Activated naive CD8-positive, alpha-beta T cell treated with anti-CD3 and anti-CD28 coated beads, Interleukin-2, amount 10 ng/mL, durations not matched to agents 7 days and 5 days (primary cell): ENCODE measurements around the gene PPP2R5D. TPM values are rescaled to one million over a fixed set of nuclear protein-coding genes. Genes with fewer than 3 reads are reported as not detected.

ENCODE experiments used
- ATAC-seq: fragments of 150-1000 bp; cut with Tn5 transposase; one replicate; pipeline ENCODE4 v1.10.0; 2021; ENCODE audit warnings: low read depth, moderate library complexity
- POLR2A ChIA-PET: fragments of 350-600 bp; sonication (Branson Sonifier 250); formaldehyde crosslinking; loops from one replicate; lab custom pipeline; 2021; ENCODE audit warnings: antibody characterized with exemption; lab: Charles Lee
- DNase-seq: peaks from one replicate; pipeline ENCODE4 v3.0.0; 2021
- H3K27ac Mint-ChIP-seq: one replicate; pipeline ENCODE4 v1.8.0; 2022; ENCODE audit warnings: mild to moderate bottlenecking, mixed read lengths
- H3K27me3 Mint-ChIP-seq: one replicate; pipeline ENCODE4 v1.8.0; 2022; ENCODE audit warnings: mild to moderate bottlenecking, moderate library complexity, mixed read lengths
- H3K36me3 Mint-ChIP-seq: one replicate; pipeline ENCODE4 v1.8.0; 2021; ENCODE audit warnings: mild to moderate bottlenecking, mixed read lengths
- H3K4me1 Mint-ChIP-seq: one replicate; pipeline ENCODE4 v1.8.0; 2021; ENCODE audit warnings: mixed read lengths
- H3K4me3 Mint-ChIP-seq: one replicate; pipeline ENCODE4 v1.8.0; 2022; ENCODE audit warnings: mild to moderate bottlenecking, moderate library complexity, mixed read lengths
- H3K9me3 Mint-ChIP-seq: one replicate; pipeline ENCODE4 v1.8.0; 2021; ENCODE audit warnings: mixed read lengths
- total RNA-seq, 2 experiments: library from RNA; stranded (reverse); gene quantifications; one replicate each; pipeline ENCODE4 v1.2.3, GENCODE V29; 2021

PPP2R5D gene
- total RNA-seq, 2 experiments from 2014 or later: 54.7 to 58.8 TPM

GRCh38 chr6:43013097-43013842 lies 28.9 kb downstream of the PPP2R5D start:
- DNase-seq: no peak
- POLR2A ChIA-PET: interaction anchor here (0.5 to 3.3 kb wide), 17 partner anchors 8 to 449 kb away, joined by 3 to 25 read pairs (median 5); partner anchors contain the start of genes CNPY3, CUL7, KLC4 and MRPL2
- ATAC-seq: peak; percentile 25
- H3K9me3 Mint-ChIP-seq: no peaks in the 10 kb centered on the region
- H3K4me1 Mint-ChIP-seq: peaks cover 41% of the 10 kb centered on the region
- H3K36me3 Mint-ChIP-seq: peaks cover 25% of the 10 kb centered on the region
- peak overlapping the region; percentile 92 for H3K27ac Mint-ChIP-seq
- H3K27me3 Mint-ChIP-seq: no peaks in the 10 kb centered on the region
- peak overlapping the region; percentile 93 for H3K4me3 Mint-ChIP-seq

DNA sequence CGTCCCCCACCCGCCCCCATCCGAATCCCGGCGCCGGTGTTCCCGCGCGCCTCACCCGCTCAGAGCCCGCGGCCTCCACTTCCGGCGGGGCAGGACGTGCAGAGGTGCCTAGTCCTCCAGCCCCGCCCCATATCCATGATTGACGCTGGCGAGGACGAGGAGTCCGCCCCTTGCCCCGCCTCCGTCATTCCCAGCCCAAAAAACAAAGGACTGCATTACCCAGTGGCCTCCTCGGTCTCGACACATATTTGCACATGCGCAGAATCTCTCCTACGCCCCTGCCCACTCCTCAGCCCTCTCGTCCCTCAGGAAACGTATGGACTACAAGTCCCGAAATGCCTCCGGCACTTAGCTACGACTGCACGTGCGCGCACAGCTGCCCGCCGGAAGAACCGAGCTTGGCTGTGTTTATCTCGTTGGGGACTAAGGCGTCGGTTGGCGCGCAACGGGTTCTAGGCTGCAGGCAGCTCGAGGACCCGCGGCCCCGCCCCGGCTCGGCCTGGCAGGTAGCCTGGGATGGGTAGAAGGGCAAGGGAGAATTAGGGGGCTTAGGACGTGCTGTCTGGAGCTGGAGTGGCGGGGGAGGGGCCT lies 29.6 kb downstream of the PPP2R5D start, which contains the start of the genes KLHDC3 and MEA1:
Gene KLHDC3, plus strand, starts transcription at position 407 of the 591 bp plus-strand sequence. CDS start 2,944 bp downstream, outside the sequence.
Gene MEA1, minus strand, starts transcription at position 104 of the 591 bp plus-strand sequence. CDS start 133 bp downstream, outside the sequence.
- peaks cover 41% of the 10 kb centered on the region for H3K4me1 Mint-ChIP-seq
- peak; percentile 95 for ATAC-seq
- POLR2A ChIA-PET: interaction anchor here (0.6 to 3.3 kb wide), 13 partner anchors 9 to 450 kb away, joined by 3 to 25 read pairs (median 5); partner anchors contain the start of genes CNPY3, CUL7, KLC4 and MRPL2
- H3K27ac Mint-ChIP-seq: peak within 1 kb of the TSS; percentile 92
- DNase-seq: peak; percentile 94
- H3K27me3 Mint-ChIP-seq: no peaks in the 10 kb centered on the region
- peaks cover 24% of the 10 kb centered on the region for H3K36me3 Mint-ChIP-seq
- H3K9me3 Mint-ChIP-seq: no peaks in the 10 kb centered on the region
- peak within 1 kb of the TSS; percentile 93 for H3K4me3 Mint-ChIP-seq

- no peak for DNase-seq
- H3K27ac Mint-ChIP-seq: peak overlapping the region; percentile 92
- peaks cover 25% of the 10 kb centered on the region for H3K36me3 Mint-ChIP-seq
- no peak for ATAC-seq
- peak overlapping the region; percentile 93 for H3K4me3 Mint-ChIP-seq
- H3K4me1 Mint-ChIP-seq: peaks cover 41% of the 10 kb centered on the region
- POLR2A ChIA-PET: interaction anchor here (0.6 to 3.3 kb wide), 10 partner anchors 30 to 451 kb away, joined by 3 to 25 read pairs (median 8); partner anchors contain the start of genes CNPY3, CUL7, KLC4 and MRPL2
- no peaks in the 10 kb centered on the region for H3K27me3 Mint-ChIP-seq
- no peaks in the 10 kb centered on the region for H3K9me3 Mint-ChIP-seq
Observed at GRCh38 chr6:43014434-43014909, 30.1 kb downstream of the PPP2R5D start.

DNA sequence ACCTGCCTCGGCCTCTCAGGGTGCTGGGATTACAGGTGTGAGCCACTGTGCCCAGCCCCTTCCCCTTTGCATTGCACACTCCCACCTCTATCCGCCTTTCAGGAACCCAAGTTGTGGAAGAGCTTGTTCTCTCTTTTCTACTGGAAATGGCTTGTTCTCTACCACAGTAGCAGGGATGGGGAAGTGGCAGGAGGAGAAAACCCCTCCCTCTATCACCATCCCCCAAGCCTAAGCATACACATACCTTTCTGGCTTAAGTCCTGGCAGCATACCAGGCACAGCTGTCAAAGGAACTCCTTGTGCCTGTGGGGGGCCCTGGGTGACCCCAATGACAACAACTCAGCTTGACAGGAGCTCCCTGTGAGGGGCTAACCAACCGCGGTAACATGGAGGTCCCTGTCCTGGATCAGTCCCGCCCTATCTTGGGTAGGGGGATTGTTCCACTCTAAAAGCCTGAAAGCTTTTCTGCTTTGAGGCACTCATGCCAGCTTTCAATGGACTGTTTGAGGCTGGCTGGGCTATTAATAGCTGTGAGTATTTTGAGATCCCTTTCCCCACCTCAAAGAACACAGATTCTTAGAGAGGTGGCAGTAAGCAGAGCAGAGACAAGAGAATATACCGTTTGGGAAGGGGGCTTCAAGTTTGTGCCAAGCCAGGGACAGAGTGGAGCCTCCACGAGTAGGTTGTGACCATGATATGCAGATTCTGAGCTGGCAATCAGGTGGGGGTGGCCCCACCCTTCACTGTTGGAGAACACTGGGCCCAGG lies 32.0 kb downstream of the PPP2R5D start:
- peak overlapping the region; percentile 25 for H3K4me3 Mint-ChIP-seq
- H3K27me3 Mint-ChIP-seq: no peaks in the 10 kb centered on the region
- DNase-seq: no peak
- peaks cover 45% of the 10 kb centered on the region for H3K4me1 Mint-ChIP-seq
- peaks cover 32% of the 10 kb centered on the region for H3K36me3 Mint-ChIP-seq
- H3K27ac Mint-ChIP-seq: no peak overlapping the region
- no peak for ATAC-seq
- H3K9me3 Mint-ChIP-seq: no peaks in the 10 kb centered on the region
- POLR2A ChIA-PET: interaction anchor here (1.0 kb wide), 1 partner anchor 37 kb away, joined by 5 read pairs; the partner anchor contains the start of gene PEX6

- Mint-ChIP-seq H3K4me3 (no peak overlapping the region), H3K9me3 (no peaks in the 10 kb centered on the region), H3K4me1 (peaks cover 40% of the 10 kb centered on the region), H3K36me3 (peaks cover 31% of the 10 kb centered on the region), H3K27ac (no peak overlapping the region), H3K27me3 (no peaks in the 10 kb centered on the region)
- POLR2A ChIA-PET: no interaction called here
- ATAC-seq (no peak), DNase-seq (no peak)
Observed at GRCh38 chr6:43016943-43017334, 32.6 kb downstream of the PPP2R5D start.

GRCh38 chr6:43019152-43019551 lies 34.8 kb downstream of the PPP2R5D start:
- no peaks in the 10 kb centered on the region for H3K27me3 Mint-ChIP-seq
- no peaks in the 10 kb centered on the region for H3K9me3 Mint-ChIP-seq
- no peak overlapping the region for H3K4me3 Mint-ChIP-seq
- ATAC-seq: no peak
- no peak for DNase-seq
- POLR2A ChIA-PET: no interaction called here
- peaks cover 22% of the 10 kb centered on the region for H3K36me3 Mint-ChIP-seq
- peaks cover 26% of the 10 kb centered on the region for H3K4me1 Mint-ChIP-seq
- H3K27ac Mint-ChIP-seq: no peak overlapping the region

- H3K4me1 Mint-ChIP-seq: peaks cover 22% of the 10 kb centered on the region
- H3K36me3 Mint-ChIP-seq: peaks cover 28% of the 10 kb centered on the region
- H3K4me3 Mint-ChIP-seq: peak overlapping the region; percentile 28
- DNase-seq (no peak), ATAC-seq (no peak)
- no peaks in the 10 kb centered on the region for H3K9me3 Mint-ChIP-seq
- H3K27ac Mint-ChIP-seq: peak overlapping the region; percentile 8
- POLR2A ChIA-PET: interaction anchor here (1.1 to 2.6 kb wide), 6 partner anchors 10 to 91 kb away, joined by 3 to 16 read pairs (median 13); partner anchors contain the start of genes CNPY3, CUL7, KLC4 and MRPL2
- no peaks in the 10 kb centered on the region for H3K27me3 Mint-ChIP-seq
Observed at GRCh38 chr6:43020052-43020705, 35.8 kb downstream of the PPP2R5D start.

- DNase-seq: no peak
- Mint-ChIP-seq H3K4me1 (peaks cover 22% of the 10 kb centered on the region), H3K9me3 (no peaks in the 10 kb centered on the region), H3K27me3 (no peaks in the 10 kb centered on the region), H3K4me3 (peak overlapping the region; percentile 83), H3K27ac (peak overlapping the region; percentile 81), H3K36me3 (peaks cover 30% of the 10 kb centered on the region)
- peak; percentile 7 for ATAC-seq
- POLR2A ChIA-PET: interaction anchor here (0.7 to 2.6 kb wide), 13 partner anchors 9 to 130 kb away, joined by 3 to 16 read pairs (median 5); partner anchors contain the start of genes CNPY3, CUL7, KLC4 and MRPL2
Observed at GRCh38 chr6:43020847-43021246, 36.5 kb downstream of the PPP2R5D start.

DNA sequence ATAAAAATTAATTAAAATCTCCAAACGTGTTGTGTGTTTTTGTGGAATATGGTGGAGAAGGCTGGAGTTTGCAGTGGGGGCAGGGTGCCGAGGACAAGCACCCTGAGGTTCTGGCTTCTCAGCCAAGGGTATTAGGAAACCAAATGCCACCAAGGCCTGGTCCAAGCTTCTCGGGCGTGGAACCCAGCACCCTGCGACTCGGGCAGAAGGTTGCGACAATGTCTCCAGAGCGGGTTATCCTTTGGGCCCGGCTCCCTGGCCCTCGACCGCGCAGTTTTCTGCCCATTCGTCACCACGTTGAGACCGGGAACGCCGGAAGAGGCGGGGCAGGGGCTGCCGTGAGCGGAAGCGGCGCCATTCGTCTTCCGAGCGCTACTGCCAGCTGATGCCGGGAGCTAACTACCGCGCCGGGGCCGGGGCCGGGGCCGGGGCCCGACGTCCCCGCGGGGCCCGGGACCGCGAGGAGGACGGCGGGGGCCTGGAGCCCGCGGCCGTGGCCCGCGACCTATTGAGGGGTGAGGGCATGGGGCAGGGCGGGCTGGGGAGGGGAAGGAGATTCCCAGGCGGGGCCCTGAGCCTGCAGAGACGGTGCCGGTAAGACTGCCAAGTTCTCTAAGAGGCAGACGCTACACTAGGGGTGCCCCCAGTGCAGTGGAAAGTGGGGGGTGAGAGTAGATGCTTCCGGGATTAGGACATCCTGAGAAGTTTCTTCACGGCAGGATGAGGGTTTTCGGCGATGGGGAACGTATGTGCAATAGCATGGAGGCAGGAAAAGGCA lies 37.1 kb downstream of the PPP2R5D start, which contains the start of gene RRP36:
Gene RRP36, plus strand, starts transcription at position 354 of the 778 bp plus-strand sequence. Its CDS starts 32 bp downstream, at position 386.
- Mint-ChIP-seq H3K27ac (peak within 1 kb of the TSS; percentile 93), H3K36me3 (peaks cover 29% of the 10 kb centered on the region), H3K9me3 (no peaks in the 10 kb centered on the region), H3K27me3 (no peaks in the 10 kb centered on the region), H3K4me1 (peaks cover 19% of the 10 kb centered on the region), H3K4me3 (peak within 1 kb of the TSS; percentile 98)
- ATAC-seq (peak; percentile 75), DNase-seq (peak; percentile 72)
- POLR2A ChIA-PET: interaction anchor here (0.7 to 2.6 kb wide), 15 partner anchors 14 to 131 kb away, joined by 3 to 16 read pairs (median 5); partner anchors contain the start of genes CNPY3, CUL7, KLC4 and MRPL2

GRCh38 chr6:43024436-43024835 lies 40.1 kb downstream of the PPP2R5D start:
- no peaks in the 10 kb centered on the region for H3K9me3 Mint-ChIP-seq
- POLR2A ChIA-PET: interaction anchor here (0.7 to 0.9 kb wide), 2 partner anchors 29 to 134 kb away, joined by 3 read pairs; partner anchors contain the start of gene CUL7
- H3K27ac Mint-ChIP-seq: peak overlapping the region; percentile 5
- peaks cover 13% of the 10 kb centered on the region for H3K4me1 Mint-ChIP-seq
- DNase-seq (no peak), ATAC-seq (no peak)
- no peak overlapping the region for H3K4me3 Mint-ChIP-seq
- H3K36me3 Mint-ChIP-seq: peaks cover 35% of the 10 kb centered on the region
- no peaks in the 10 kb centered on the region for H3K27me3 Mint-ChIP-seq

DNA sequence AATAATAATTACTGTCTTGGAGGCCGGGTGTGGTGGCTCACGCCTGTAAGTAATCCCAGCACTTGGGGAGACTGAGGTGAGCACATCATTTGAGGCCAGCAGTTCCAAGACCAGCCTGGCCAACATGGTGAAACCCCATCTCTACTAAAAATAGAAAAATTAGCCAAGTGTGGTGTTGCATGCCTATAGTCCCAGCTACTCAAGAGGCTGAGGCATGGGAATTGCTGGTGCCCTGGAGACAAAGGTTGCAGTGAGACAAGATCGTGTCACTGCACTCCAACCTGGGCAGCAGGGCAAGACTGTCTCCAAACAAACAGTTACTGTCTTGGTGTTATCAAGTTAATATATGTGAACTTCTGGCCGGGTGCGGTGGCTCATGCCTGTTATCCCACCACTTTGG lies 42.0 kb downstream of the PPP2R5D start:
- ATAC-seq (no peak), DNase-seq (no peak)
- Mint-ChIP-seq H3K36me3 (peaks cover 29% of the 10 kb centered on the region), H3K27me3 (no peaks in the 10 kb centered on the region), H3K4me3 (no peak overlapping the region), H3K4me1 (peaks cover 8% of the 10 kb centered on the region), H3K27ac (no peak overlapping the region), H3K9me3 (no peaks in the 10 kb centered on the region)
- POLR2A ChIA-PET: no interaction called here
